Left colon (tissue), 2 donors: ENCODE measurements around the gene PCNX1. TPM values are rescaled to one million over a fixed set of nuclear protein-coding genes. Genes with fewer than 3 reads are reported as not detected.

Experiments
- ATAC-seq: fragments of 200-7000 bp; cut with Tn5 transposase; one replicate; pipeline ENCODE4 v1.9.1; 2020; ENCODE audit warnings: mild to moderate bottlenecking, moderate library complexity
- DNase-seq, 2 donors: peaks; one replicate each; pipeline ENCODE4 v3.0.0-alpha.2; 2020
- intact Hi-C, 2 donors: fragments of 100-400 bp; cut with DNase I in 1 of 2; cut with micrococcal nuclease in 1 of 2; formaldehyde crosslinking; loops; one replicate each; pipeline versions ENCODE4 v1.11.2 to v1.14.0; 2022; cut with DNase I, micrococcal nuclease
- total RNA-seq, 2 donors: library from RNA; stranded (reverse); fragmentation: NEBNext Ultra II Directional; extraction: Animal tissue kit (Norgen Biotek cat#: 25700); gene quantifications; one replicate each; pipeline ENCODE4 v1.2.1, GENCODE V29; 2021
- donor health status: DM: no; HTN: no; CAD: no.
- donor health status: DM: yes; HTN: yes; CAD: no.

PCNX1 gene
- total RNA-seq, 2 donors from 2014 or later: 24.5 to 32.8 TPM

DNA sequence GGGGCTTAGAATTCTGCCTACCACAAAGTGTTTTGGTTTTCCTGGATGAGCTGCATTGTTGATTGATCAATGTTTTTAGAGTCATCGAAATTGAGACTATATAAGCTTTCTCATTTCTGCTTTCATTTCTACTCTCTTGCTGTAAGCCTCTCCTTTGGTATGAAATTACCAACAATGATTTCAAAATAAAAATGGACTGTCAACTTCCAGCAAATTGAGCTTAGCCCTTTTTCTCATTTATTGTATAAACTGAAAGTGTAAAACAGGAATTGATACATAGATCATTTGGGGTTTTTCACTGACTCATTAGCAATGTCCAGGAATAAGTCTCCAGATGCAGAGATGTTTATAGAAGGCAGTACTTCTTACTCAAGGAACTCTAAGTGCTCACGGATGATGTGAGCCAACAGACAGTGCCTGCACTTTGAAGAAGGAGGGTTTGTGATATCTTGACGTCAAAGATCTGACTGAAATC, 20.0 kb upstream of the PCNX1 start:
- intact Hi-C loops: no loop called here
- no peak for DNase-seq

GRCh38 chr14:70887737-70888499, 19.3 kb upstream of the PCNX1 start:
- intact Hi-C loops: no loop called here
- DNase-seq: no peak
- no peak for ATAC-seq

More for the DNA sequence above, 20.0 kb upstream of the PCNX1 start:
- ATAC-seq: no peak

GRCh38 chr14:70888681-70889175, 18.5 kb upstream of the PCNX1 start:
- ATAC-seq (no peak), DNase-seq (no peak)
- intact Hi-C loops: no loop called here

GRCh38 chr14:70889555-70889954, 17.7 kb upstream of the PCNX1 start:
- ATAC-seq (no peak), DNase-seq (no peak)
- intact Hi-C loops: no loop called here

GRCh38 chr14:70890826-70891659, 16.2 kb upstream of the PCNX1 start:
- DNase-seq (no peak), ATAC-seq (no peak)
- intact Hi-C loops: no loop called here

- intact Hi-C loops: no loop called here
- DNase-seq (no peak), ATAC-seq (no peak)
Measured at GRCh38 chr14:70891737-70892136, 15.5 kb upstream of the PCNX1 start.

DNA sequence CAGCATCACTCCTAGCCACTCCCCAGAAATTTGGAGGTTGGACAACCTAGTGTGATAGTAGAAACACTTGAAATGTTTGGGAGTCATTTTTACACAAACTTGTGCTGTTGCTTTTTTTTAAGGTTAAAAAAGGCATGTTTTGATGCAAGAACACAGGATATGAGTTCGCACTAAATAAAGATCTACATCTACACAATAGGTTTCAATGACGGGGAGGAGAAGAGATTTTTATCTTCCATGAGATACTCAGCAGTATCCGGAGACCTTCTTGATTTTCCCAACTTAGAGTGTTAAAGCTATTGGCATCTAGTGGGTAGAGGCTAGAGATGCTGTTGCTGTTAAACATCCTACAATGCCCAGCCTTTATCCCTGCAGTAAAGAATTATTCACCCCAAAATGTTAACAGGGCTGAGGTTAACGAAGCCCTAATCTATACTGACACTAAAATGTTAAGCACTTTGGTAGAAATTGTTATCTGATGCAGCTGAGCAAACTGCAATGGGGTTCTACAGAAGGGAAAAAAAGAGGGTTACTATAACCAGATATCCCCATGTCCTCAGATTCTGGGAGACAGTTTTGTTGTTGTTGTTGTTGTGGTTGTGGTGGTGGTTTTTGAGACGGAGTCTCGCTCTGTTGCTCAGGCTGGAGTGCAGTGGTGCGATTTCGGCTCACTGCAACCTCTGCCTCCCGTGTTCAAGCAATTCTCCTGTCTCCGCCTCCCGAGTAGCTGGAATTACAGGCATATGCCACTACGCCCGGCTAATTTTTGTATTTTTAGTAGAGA, 14.0 kb upstream of the PCNX1 start:
- intact Hi-C loops: no loop called here
- ATAC-seq (no peak), DNase-seq (no peak)

- intact Hi-C loops: no loop called here
- ATAC-seq (no peak), DNase-seq (no peak)
Measured at GRCh38 chr14:70893858-70894291, 13.4 kb upstream of the PCNX1 start.

DNA sequence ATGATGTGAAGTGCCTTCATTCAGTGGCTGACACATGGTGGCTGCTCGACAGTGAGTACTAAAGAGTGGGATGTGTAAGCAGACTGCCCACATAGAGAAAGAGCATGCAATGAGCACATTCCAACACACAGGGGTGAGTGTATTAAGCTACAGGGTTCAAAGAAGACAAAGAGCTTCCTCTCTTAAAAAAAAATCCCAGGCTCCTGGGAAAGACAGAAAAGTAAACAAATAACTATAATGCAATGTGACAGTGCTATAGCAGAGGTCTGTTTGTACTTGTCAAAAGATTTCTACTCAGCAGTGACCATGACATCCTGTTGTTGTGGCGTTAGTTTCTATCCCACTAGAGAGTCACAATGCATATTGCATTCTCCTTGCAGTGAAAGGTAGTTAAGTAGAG, 12.4 kb upstream of the PCNX1 start:
- intact Hi-C loops: no loop called here
- DNase-seq (no peak), ATAC-seq (no peak)

DNA sequence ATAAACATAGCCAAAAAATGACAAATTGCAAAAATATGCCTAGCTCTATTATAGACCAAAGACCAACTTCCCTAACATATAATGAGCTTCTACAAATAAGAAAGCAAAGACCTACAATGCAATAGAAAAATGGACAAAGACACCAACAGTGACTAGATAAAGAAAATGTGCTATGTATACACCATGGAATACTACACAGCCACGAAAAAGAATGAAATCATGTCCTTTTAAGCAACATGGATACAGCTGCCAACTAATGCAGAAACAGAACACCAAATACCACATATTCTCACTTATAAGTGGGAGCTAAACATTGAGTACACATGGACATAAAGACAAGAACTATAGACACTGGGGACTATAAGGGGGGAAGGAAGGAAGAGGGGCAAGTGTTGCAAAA, 10.9 kb upstream of the PCNX1 start:
- DNase-seq: no peak
- no peak for ATAC-seq
- intact Hi-C loops: no loop called here

- intact Hi-C loops: no loop called here
- ATAC-seq: no peak
- DNase-seq: no peak
Measured at GRCh38 chr14:70896981-70897380, 10.3 kb upstream of the PCNX1 start.

DNA sequence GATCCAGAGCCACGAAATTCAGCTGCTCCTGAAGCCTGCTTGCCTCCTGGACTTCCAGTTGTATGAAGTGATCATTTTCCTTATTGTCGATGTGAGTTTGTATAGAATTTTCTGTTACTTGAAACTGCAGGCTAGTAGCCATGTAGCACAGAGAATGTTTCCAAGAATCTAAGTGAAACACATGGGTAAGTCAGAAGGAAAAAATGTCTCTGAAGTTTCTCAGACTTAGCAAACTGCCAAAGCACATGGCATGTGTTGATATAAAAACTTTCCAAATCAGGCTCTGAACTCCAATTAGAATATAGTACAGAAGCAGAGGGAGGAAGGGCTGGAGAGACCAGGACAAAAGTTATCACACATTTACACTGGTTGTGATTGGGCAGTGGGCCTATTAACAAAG, 9.8 kb upstream of the PCNX1 start:
- DNase-seq: no peak
- ATAC-seq: no peak
- intact Hi-C loops: no loop called here

DNA sequence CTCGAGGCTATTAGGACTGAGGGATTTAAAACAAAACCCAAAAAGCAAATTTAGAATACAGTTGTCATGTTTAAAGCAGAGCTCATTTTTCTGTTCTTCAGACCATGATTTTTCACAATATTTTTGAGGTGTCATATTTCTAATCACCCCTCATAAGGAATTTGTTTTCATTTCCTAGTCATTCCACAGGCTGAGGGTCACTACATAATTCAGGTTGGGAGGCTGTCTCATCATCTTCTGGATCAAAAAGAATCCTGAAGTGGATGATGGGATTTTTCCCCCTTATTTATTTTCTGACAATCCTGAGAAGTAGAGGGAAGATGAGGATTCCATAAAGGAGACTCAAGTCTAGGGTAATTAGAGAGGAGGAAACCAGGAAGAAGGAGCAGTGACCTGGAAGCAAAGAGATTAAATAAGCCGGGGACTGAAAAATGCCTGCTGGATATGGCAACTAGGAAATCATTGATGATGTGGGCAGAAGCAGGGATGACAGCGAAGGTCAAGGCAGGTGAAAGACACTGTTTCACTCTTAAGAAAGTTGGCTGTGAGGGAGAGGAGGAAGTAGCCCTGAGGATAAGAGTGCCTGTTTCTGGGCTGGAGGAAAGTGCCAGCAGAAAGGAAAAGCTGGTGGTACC, 9.0 kb upstream of the PCNX1 start:
- ATAC-seq: no peak
- intact Hi-C loops: no loop called here

GRCh38 chr14:70901269-70901668, 6.0 kb upstream of the PCNX1 start:
- ATAC-seq (no peak), DNase-seq (no peak)
- intact Hi-C loops: no loop called here

More for the DNA sequence above, 9.0 kb upstream of the PCNX1 start:
- no peak for DNase-seq

- no peak for DNase-seq
- intact Hi-C loops: no loop called here
- no peak for ATAC-seq
Measured at GRCh38 chr14:70902184-70902583, 5.1 kb upstream of the PCNX1 start.

DNA sequence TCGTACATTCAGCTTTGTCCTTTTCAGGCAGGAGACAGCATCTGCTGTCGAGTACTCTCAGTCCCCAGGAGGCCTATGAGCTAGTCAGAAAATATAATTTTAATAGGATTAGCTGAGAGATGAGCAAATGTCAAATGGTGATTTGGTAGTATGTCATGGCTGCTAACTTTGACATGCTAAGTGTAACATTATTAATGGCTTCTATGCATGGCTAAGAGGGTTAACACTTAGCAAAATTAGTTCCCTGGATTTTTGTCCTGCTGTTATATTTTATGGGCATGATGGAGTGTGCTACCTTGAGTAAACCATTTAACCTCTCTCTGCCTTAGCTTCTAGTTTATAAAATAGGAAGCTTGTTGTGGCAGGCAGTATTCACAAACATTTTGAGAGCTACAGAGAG, 2.9 kb upstream of the PCNX1 start:
- DNase-seq: no peak
- intact Hi-C loops: no loop called here
- no peak for ATAC-seq

DNA sequence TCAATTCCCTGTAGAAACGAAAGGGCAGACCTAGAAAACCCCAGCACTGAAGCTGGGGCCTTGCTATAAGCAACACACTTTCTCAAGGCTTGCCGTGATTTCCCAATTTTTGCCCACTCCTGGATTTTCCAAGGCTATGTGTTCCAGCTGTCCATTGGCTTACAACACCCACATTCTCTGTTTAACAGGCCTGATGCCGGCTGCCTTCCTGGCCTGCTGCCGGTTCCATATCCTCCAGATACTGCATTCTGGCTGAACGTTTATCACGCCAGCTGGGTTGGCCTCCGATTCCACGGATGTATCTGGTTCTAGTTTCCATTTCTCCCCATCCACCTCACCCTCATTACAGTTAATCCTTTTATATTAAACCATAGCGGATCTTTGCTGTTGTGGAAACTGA, 2.0 kb upstream of the PCNX1 start:
- no peak for ATAC-seq
- peak; percentile 23 to 27 for DNase-seq
- intact Hi-C loops: no loop called here

DNA sequence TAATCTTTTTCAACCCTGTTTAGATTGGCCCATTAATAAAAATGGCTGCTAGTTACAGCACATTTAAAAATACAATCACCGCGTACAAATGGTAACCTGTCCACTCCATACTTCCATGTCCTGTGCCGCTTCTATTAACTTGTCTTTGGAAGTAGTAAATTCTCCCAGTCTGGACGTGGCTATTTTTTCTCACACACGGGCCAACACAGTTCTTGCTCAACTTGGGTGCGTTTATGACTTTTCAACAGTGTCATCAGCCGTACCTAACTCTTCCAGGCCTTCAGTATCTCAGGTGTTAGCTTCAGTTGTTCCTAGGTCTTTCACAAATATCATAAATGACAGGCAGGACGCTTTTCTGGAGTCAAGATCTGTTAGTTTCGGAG, 475 bp upstream of the PCNX1 start:
- ATAC-seq: peak; percentile 32
- intact Hi-C loops: no loop called here
- DNase-seq: no peak
